DMS114 treated with DMSO at 0.1 percent for 48 hours (cell line): ENCODE measurements around the gene SPAG5.
"Not testable (repeated sequence)": the region's sequence is repeated elsewhere in the genome, so short reads cannot be mapped to it uniquely, and the experiment has no call there.

Source experiments
- DNase-seq: peaks from one replicate; lab custom pipeline; 2025; ENCODE audit not compliant: unreplicated experiment; lab: John Stamatoyannopoulos, UW

Gene SPAG5

DNA sequence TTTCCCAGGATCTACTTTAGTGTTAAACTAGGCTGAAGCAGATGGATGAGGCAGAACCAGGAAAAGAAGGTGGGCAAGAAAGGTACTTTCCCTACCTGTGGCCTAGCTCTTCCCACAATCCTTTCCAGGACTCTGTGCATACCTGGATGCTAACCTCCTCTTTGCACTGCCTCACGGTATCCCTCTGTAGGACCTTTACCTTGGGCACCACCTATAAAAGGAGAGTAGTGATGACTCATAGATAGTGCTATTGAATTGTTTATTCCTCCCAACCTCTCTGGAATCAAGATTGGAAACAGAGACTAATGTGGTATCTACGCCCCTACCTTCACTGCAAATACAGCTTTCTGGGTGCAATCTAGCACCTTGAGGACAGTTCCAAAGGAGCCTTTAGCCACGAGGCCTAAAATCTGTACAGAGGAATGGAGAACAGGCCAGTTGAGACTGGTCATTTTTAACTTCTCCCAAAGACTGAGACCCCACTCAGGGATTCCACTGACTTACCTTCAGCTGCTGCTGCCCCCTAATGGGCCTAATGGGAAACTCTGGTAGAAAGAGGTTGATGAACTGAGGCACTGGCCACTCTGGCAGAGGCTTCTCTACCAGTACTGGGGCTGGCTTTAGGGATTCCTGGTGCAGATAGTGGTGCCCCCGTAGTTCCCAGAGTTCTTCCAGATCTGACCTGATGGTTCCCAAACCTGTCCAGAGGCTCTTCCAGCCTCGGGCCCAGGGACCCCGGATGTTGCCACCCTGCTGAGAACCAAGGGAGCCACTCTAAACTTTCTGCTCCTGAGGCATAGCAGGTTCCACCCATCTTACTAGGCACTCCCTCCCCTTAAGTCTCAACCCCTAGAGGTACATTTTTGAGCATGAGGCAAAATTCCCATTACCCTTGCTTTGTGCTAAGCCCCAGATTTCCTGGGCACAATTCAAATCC, 14.4 kb upstream of the SPAG5 start:
- no peak for DNase-seq

DNA sequence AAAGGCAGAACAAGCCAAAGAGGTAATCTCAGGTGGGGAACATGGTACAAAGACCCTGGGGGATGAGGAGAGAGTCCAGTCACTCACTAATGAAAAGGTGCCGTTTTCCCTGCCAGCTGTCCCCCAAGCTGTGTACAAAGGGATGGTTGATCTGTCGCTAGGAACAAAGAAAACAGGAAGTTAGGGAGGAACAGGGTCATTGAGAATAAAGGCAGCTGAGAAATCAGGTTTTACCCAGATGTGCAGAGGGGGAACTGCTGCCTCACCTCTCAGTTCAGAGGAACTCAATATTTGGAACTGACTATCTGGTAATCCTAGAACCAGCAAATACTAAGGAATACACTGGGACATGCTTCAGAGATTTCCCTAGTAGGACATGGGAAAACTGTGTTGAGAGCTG, 13.7 kb upstream of the SPAG5 start:
- DNase-seq: no peak

DNA sequence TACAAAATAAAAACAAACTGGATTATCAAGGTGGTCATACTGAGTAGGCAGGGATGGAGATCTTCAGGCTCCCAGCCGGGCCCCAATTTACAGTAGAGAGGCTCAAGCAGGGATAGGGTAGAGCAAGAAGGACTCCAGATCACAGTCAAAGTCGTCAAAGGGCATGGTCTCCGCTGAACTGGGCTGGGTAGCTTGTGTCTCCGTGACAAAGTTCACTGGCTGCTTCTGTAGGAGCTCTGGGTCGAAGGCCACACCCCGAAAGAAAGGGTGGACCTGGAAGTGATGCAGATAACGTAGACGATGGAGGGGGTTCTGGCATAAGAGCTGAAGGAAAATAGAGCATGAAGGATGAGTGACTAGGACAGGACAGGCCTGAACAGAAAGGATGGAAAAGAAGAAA, 11.6 kb upstream of the SPAG5 start:
- no peak for DNase-seq

DNA sequence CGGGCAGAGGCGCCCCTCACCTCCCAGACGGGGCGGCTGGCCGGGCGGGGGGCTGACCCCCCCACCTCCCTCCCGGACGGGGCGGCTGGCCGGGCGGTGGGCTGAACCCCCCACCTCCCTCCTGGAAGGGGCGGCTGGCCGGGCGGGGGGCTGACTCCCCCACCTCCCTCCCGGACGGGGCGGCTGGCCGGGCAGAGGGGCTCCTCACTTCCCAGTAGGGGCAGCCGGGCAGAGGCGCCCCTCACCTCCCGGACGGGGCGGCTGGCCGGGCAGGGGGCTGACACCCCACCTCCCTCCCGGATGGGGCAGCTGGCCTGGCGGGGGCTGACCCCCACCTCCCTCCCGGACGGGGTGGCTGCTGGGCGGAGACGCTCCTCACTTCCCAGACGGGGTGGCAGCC, 5.2 kb upstream of the SPAG5 start:
- DNase-seq: not testable (repeated sequence)

GRCh38 chr17:28599311-28600184, 723 bp upstream of the SPAG5 start:
- peak; percentile 52 for DNase-seq

DNA sequence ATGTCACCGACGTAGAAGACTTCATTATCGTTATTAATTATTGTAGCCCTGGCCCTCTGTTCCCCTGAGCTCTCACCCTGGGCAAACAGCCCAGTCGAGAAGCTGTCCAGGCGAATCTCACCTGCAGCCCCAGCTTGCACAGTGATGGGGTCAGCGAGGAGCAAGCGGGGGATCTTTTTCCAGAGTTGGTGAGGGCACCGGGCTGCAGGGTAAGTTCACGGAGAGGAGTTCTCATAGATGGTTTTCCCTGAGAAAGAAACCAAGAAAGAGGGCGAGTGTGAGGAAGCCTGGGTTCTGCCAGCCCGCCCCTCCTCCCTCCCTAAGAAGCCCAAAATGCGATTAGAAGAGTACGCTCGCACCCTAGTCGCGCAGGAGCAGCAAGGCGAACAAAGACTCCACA, 436 bp downstream of the SPAG5 start:
- no peak for DNase-seq

- no peak for DNase-seq
These were observed 1.0 kb downstream of the SPAG5 start for GRCh38 chr17:28597606-28598383.

DNA sequence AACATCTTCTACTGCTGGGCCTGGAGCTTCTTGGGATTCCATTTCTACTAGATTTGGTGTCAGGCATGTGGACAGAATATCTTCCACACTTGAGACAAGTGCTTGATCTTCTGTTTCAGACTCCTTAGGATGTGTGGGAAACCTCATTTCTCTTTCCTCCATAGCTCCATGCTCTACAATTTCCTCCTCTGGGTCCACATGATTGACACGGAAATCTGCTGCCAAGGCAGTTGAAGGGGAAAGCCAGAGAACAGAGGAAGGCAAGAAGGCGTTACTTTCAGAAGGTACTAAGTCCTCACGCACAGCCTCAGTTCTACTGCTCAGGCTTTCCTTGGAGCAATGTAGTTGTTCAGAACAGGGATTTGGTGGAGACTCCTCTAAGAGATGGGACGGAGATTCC, 6.6 kb downstream of the SPAG5 start:
- DNase-seq: no peak

- no peak for DNase-seq
These were observed 13.0 kb downstream of the SPAG5 start for GRCh38 chr17:28585851-28586250.

GRCh38 chr17:28584434-28584833, 14.4 kb downstream of the SPAG5 start:
- DNase-seq: no peak

DNA sequence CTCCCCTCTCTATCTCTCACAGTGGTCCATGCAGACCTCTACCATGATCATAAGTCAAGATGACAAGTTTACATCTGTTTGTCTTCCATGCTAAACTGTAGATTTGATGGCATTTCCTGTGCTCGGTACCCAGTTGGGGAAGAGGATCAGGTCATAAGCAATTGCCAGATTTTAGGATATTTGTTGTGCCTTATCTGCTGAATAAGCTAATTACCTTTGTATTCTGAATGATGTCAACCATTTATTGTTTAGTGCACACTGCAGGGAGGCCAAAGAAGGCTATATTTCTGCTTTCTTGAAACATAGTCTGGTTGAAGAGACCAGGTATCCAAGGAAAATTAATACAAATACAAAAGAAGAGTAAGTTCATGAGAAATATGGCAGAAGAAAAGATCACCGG, 16.3 kb downstream of the SPAG5 start:
- no peak for DNase-seq

GRCh38 chr17:28580959-28581358, 17.9 kb downstream of the SPAG5 start:
- no peak for DNase-seq

DNA sequence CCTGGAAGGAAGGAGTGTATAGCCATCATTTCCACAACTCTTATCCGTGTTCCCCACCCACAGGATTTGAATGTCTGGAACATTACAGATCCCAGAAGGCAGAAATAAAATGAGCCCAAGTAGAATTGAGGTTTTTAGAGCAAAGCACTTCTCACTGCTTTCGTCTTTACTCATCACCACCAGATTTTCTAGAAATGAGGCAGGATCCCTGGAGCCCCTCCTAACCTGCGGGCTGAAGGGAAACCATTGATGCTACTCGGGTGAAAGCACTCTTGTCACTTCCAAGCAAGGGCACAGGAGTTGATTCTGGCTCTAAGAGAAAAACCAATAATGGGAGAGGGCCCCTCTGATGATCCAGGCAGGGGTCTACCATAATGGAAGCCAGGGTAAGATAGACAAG, 19.3 kb downstream of the SPAG5 start:
- DNase-seq: no peak

DNA sequence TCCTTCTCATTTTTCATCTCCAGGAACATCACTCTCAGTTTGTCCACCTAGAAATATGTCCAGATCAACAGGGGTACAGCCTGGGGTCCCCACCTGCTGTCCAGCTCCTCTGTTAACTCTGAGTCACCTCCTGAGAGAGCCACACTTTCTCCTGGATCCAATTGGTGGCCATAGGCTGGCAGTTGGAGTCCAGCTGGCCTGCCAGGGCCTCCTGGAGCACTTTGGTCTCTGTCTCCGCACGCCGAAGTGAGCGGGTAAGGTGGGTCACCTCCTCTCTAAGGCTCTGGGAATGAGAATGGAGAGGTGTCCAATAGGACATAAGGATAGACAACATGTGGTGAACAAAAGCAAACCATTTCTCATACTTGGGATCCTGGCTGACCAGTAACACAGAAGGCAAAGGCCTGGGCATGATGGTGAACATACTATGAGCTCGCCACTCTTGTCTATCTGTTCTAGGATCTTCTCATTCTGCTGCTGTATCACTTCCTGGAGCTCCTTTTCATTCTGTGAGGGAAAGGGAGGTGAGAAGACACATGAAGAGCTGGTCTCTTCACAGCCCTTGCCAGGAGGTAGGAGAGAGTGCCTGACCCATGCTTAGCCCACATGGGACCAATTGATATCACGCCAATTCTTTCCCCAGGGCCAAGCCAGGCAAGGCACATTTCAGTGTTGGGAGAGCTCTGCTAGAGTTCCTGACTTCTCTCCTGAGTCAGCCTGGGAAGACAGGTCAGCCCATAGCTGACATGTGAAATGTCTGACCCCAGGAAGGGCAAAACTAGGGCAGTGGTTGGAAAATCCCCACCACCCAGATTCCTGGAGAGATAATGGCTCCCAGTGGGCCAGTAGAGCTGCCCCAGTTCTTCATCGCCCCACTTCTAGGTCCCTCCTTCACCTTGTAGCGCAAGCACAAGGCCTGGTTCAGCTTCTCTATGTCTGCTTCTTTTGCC, 20.3 kb downstream of the SPAG5 start:
- no peak for DNase-seq

GRCh38 chr17:28577466-28577824, 21.4 kb downstream of the SPAG5 start:
- no peak for DNase-seq

DNA sequence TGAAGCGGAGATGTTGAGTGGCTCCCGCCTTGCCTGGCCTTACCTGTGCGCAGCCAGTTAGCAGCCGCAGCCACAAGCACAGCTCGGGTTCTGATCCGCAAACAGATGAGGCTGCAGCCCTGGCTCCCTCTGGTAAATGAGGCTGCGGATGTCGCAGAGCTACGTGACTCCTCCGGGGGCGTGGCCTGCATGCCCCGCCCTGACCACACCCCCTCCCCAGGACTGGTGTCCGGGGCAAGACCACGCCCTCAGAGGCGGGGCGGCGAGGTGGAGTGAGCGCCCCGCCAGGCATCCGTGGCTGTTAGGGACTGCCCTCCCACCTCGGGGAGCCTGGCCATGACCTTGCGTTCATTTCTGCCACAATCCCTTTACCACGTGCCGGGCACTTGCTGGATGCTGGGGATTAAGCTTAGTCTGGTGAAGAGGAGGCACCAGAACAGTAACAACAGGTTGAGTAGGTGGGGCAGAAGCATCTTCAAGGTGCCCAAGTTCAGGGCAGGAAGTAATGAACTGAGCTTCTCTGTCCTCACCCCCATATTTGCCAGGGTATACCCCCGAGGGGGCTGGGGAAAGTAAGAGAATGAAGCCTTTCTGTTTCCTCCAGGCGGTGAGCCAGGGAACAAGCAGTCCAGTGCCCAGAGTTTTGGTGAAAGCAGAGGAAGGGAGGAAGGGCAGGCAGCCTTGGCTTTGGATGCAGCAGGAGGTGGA, 21.9 kb downstream of the SPAG5 start, which contains the start of gene ALDOC:
TSS of gene ALDOC (minus strand) at position 138 of the 708 bp plus-strand sequence. CDS start 1,363 bp downstream, outside the sequence.
- no peak for DNase-seq

- not testable (repeated sequence) for DNase-seq
These were observed 22.8 kb downstream of the SPAG5 start for GRCh38 chr17:28576016-28576415.

DNA sequence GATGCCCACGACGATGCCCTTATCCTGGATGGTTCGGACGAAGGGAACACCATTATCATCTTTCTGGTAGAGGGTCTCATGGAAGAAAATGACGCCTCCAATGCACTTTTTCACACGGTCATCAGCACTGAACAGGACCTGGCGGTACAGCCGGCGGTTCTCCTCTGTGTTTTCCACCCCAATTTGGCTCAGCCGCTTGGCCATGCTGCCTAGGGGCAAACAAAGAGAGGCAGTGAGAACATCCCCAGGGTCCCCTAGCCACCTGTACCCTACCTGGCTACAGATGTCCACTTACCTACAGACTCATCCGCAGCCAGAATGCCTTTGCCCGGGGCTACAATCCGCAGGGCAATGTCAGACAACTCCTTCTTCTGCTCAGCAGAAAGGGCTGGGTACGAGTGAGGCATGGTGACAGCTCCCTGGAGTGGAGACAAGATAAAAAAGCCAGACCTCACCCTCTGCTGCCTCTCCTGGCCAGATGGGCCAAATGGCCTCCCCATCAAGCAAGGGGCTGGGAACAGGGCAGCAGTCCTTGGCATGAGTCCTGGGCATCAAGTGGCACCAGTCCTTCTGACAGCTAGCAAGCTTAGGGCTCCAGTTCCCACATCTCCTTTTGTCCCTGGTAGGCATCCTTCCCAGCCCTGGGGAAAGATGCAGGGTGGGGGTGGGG, 23.6 kb downstream of the SPAG5 start:
- DNase-seq: no peak

GRCh38 chr17:28574526-28574925, 24.3 kb downstream of the SPAG5 start:
- DNase-seq: no peak
